HEK293T (cell line): ENCODE measurements around the gene CSNK1D.
A peak's percentile ranks its signal among the peaks of the same experiment; 100 is the strongest.
"Not testable (repeated sequence)": the region's sequence is repeated elsewhere in the genome, so short reads cannot be mapped to it uniquely, and the experiment has no call there.

Experiments used
- CTCF ChIA-PET: fragments of 350-600 bp; formaldehyde crosslinking; extraction: SDS; loops from one replicate; lab custom pipeline; 2021; ENCODE audit warnings: antibody characterized with exemption, inconsistent platforms; lab: Yijun Ruan, JAX
- POLR2A ChIA-PET: fragments of 350-600 bp; formaldehyde crosslinking; extraction: SDS; loops from one replicate; lab custom pipeline; 2020; ENCODE audit warnings: antibody characterized with exemption, inconsistent platforms; lab: Yijun Ruan, JAX
- DNase-seq: peaks from one replicate; pipeline ENCODE4 v3.0.0; 2012; ENCODE audit warnings: mixed read lengths; ENCODE audit errors: extremely low spot score
- ARNT ChIP-seq: fragments of 450-650 bp; IDR thresholded peaks from 2 replicates; pipeline ENCODE4 v1.6.1; 2017; ENCODE audit warnings: mild to moderate bottlenecking
- BHLHE40 ChIP-seq: fragments of 450-650 bp; IDR thresholded peaks from 2 replicates; pipeline ENCODE4 v1.6.1; 2016; ENCODE audit warnings: mild to moderate bottlenecking, moderate library complexity, borderline replicate concordance
- CTBP1 ChIP-seq: fragments of 450-650 bp; IDR thresholded peaks from 2 replicates; pipeline ENCODE4 v1.6.1; 2016; ENCODE audit warnings: borderline replicate concordance
- ELF4 ChIP-seq: fragments of 450-650 bp; IDR thresholded peaks from 2 replicates; pipeline ENCODE4 v1.6.1; 2017; ENCODE audit warnings: antibody characterized with exemption
- FOXA1 ChIP-seq: fragments of 450-650 bp; IDR thresholded peaks from 2 replicates; pipeline ENCODE4 v1.6.1; 2016; ENCODE audit warnings: mild to moderate bottlenecking
- FOXK2 ChIP-seq: fragments of 450-650 bp; IDR thresholded peaks from 2 replicates; pipeline ENCODE4 v1.6.1; 2016; ENCODE audit warnings: mild to moderate bottlenecking
- FOXM1 ChIP-seq: fragments of 450-650 bp; IDR thresholded peaks from 2 replicates; pipeline ENCODE4 v1.6.1; 2017; ENCODE audit warnings: mild to moderate bottlenecking, borderline replicate concordance
- HDGF ChIP-seq: fragments of 450-650 bp; IDR thresholded peaks from 2 replicates; pipeline ENCODE4 v1.6.1; 2017; ENCODE audit warnings: antibody characterized with exemption, borderline replicate concordance
- L3MBTL2 ChIP-seq: fragments of 450-650 bp; conservative IDR thresholded peaks from 2 replicates; pipeline ENCODE4 v1.6.1; 2016; ENCODE audit warnings: mild to moderate bottlenecking
- LEF1 ChIP-seq: fragments of 450-650 bp; IDR thresholded peaks from 2 replicates; pipeline ENCODE4 v1.6.1; 2017; ENCODE audit warnings: mild to moderate bottlenecking, borderline replicate concordance
- NFRKB ChIP-seq: fragments of 450-650 bp; IDR thresholded peaks from 2 replicates; pipeline ENCODE4 v1.6.1; 2016; ENCODE audit warnings: mild to moderate bottlenecking, moderate library complexity
- SP1 ChIP-seq: fragments of 450-650 bp; IDR thresholded peaks from 2 replicates; pipeline ENCODE4 v1.6.1; 2017
- SUZ12 ChIP-seq: fragments of 450-650 bp; IDR thresholded peaks from 2 replicates; pipeline ENCODE4 v1.6.1; 2016; ENCODE audit warnings: mild to moderate bottlenecking
- TARDBP ChIP-seq: fragments of 450-650 bp; IDR thresholded peaks from 2 replicates; pipeline ENCODE4 v1.6.1; 2016
- ZNF384 ChIP-seq: fragments of 450-650 bp; IDR thresholded peaks from 2 replicates; pipeline ENCODE4 v1.6.1; 2016
- TF ChIP-seq, protein P1 (sequence below): fragments of 450-650 bp; IDR thresholded peaks from 2 replicates; pipeline ENCODE4 v1.6.1; 2016

Gene CSNK1D

DNA sequence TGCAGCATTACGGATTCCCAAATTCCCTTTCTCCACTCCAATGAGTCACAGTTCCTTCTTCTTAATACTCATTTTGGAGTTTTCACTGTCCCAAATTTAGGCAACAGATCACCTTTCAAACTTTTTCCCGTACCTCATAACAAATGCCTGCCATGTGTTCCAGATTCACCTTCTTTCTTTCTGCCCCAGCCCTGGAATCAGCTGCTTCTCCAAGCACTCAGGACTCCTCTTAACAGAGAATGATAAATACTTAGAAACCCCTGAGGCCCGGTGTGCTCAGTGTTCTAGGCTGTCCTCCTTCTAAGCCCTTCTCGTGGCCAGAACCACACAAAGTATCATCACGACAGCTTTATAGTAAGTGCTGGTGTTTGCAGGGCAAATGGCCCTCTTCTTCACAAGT is 14.9 kb downstream of the CSNK1D start:
- TF ChIP-seq SUZ12 (no peak), TARDBP (no peak), ARNT (no peak), LEF1 (no peak), SP1 (no peak), ZNF384 (no peak), NFRKB (no peak), L3MBTL2 (no peak), FOXA1 (no peak), FOXM1 (no peak), ELF4 (no peak), BHLHE40 (no peak), HDGF (no peak), CTBP1 (no peak), FOXK2 (no peak)
- TF ChIP-seq, protein P1, sequence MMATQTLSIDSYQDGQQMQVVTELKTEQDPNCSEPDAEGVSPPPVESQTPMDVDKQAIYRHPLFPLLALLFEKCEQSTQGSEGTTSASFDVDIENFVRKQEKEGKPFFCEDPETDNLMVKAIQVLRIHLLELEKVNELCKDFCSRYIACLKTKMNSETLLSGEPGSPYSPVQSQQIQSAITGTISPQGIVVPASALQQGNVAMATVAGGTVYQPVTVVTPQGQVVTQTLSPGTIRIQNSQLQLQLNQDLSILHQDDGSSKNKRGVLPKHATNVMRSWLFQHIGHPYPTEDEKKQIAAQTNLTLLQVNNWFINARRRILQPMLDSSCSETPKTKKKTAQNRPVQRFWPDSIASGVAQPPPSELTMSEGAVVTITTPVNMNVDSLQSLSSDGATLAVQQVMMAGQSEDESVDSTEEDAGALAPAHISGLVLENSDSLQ = no peak
- POLR2A ChIA-PET = no interaction called here
- no peak for DNase-seq
- CTCF ChIA-PET = no interaction called here

GRCh38 chr17:82257473-82257872 is 16.0 kb downstream of the CSNK1D start:
- ChIA-PET CTCF (no interaction called here), POLR2A (no interaction called here)
- DNase-seq = peak; percentile 49
- TF ChIP-seq FOXA1 (no peak), HDGF (no peak), SP1 (no peak), BHLHE40 (no peak), L3MBTL2 (no peak)
- TF ChIP-seq, protein P1 = peak; percentile 97

DNA sequence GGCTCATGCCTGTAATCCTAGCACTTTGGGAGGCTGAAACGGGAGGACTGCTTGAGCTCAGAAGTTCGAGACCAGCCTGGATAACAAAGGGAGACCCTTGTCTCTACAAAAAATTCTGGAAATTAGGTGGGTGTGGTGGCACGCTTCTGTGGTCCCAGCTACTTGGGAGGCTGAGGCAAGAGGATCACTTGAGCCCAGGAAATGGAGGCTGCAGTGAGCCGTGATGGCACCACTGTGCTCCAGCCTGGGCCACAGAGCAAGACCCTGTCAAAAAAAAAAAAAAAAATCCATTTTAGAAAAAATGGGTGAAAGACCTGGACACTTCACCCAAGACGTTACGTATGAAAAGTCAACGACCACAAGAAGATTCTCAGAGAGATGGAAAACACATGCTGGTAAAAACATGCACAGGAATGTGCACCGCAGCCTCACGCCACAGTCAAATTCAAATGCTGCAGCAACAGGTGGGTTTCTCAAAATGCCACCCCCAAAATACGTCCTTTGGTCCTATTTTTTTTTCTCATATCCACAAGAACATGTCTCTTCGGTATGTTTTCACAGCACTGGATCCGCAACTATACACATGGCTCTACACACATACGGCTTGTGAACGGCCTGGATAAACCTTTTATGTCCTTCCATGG is 17.1 kb downstream of the CSNK1D start:
- no peak for TF ChIP-seq FOXM1
- TF ChIP-seq TARDBP = no peak
- no peak for TF ChIP-seq ELF4
- no peak for TF ChIP-seq ZNF384
- TF ChIP-seq ARNT = no peak
- TF ChIP-seq FOXA1 = no peak
- TF ChIP-seq LEF1 = no peak
- TF ChIP-seq, protein P1 = no peak
- no peak for TF ChIP-seq FOXK2
- no peak for TF ChIP-seq CTBP1
- TF ChIP-seq HDGF = no peak
- TF ChIP-seq SP1 = no peak
- TF ChIP-seq SUZ12 = no peak
- TF ChIP-seq BHLHE40 = no peak
- no peak for TF ChIP-seq NFRKB

DNA sequence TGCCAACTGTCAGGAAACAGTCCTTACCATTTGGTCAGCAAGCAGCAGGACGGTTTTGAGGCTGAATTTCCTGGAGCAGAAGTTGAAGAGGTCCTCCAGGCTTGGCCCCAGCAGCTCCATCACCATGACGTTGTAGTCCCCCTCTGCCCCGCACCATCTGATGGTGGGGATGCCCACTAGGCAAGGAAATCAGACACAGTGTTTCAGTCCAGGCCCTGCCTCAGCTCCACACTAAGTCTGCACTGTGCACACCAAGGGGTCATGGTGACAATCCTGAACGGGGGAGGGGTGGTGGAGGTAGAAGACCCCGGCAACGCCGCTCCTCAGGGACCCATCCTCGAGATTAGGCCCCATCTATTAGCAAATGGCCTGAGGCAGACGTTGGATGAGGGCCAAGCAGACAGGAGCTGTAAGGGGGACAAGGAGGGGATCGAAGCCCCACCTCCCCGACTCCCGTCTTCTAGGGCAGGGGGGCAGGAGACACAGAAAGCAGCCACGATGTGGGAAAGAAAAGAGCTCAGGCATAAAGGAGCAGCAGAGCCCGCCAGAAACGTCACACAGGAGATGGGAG is 18.0 kb downstream of the CSNK1D start:
- DNase-seq = no peak
- POLR2A ChIA-PET = interaction anchor here (0.6 kb wide), 1 partner anchor 19 kb away, joined by 3 read pairs; no protein-coding TSS in a partner anchor
- CTCF ChIA-PET = interaction anchor here (1.3 kb wide), 1 partner anchor 19 kb away, joined by 3 read pairs; no protein-coding TSS in a partner anchor
- no peak for TF ChIP-seq FOXA1
- no peak for TF ChIP-seq CTBP1

More for the DNA sequence above, 17.1 kb downstream of the CSNK1D start:
- CTCF ChIA-PET = interaction anchor here (1.3 kb wide), 1 partner anchor 20 kb away, joined by 3 read pairs; no protein-coding TSS in a partner anchor
- DNase-seq = no peak
- POLR2A ChIA-PET = no interaction called here

- CTCF ChIA-PET, DNase-seq: not testable (repeated sequence)
- POLR2A ChIA-PET = interaction anchor here (0.6 kb wide), 1 partner anchor 19 kb away, joined by 3 read pairs; no protein-coding TSS in a partner anchor
These were observed 18.8 kb downstream of the CSNK1D start for GRCh38 chr17:82254746-82255145.

DNA sequence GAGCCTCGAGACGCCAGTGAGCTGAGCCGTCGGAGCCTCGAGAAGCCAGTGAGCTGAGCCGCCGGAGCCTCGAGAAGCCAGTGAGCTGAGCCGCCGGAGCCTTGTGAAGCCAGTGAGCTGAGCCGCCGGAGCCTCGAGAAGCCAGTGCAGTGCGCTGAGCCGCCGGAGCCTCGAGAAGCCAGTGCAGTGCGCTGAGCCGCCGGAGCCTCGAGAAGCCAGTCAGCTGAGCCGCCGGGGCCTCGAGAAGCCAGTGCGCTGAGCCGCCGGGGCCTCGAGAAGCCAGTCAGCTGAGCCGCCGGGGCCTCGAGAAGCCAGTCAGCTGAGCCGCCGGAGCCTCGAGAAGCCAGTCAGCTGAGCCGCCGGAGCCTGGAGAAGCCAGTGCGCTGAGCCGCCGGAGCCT is 19.4 kb downstream of the CSNK1D start:
- CTCF ChIA-PET, POLR2A ChIA-PET, DNase-seq: not testable (repeated sequence)

- no peak for DNase-seq
- CTCF ChIA-PET = no interaction called here
- POLR2A ChIA-PET = no interaction called here
- TF ChIP-seq NFRKB = no peak
- no peak for TF ChIP-seq FOXK2
- no peak for TF ChIP-seq SUZ12
- TF ChIP-seq BHLHE40 = no peak
- TF ChIP-seq ZNF384 = no peak
- no peak for TF ChIP-seq FOXA1
- no peak for TF ChIP-seq ELF4
- TF ChIP-seq TARDBP = no peak
- TF ChIP-seq, protein P1 = no peak
- TF ChIP-seq FOXM1 = no peak
- TF ChIP-seq LEF1 = no peak
These were observed 20.3 kb downstream of the CSNK1D start for GRCh38 chr17:82253179-82253544.
